Skeletal muscle satellite cell (primary cell): ENCODE results near the gene TNFSF10.

ENCODE experiments used
- H3K27me3 ChIP-seq: 2 replicates; pipeline ENCODE4 v1.7.0; 2013; ENCODE audit warnings: low read length; ENCODE audit not compliant: control insufficient read depth, insufficient read depth
- H3K36me3 ChIP-seq: 2 replicates; pipeline ENCODE4 v1.7.0; 2013; ENCODE audit warnings: mild to moderate bottlenecking, control low read depth, low read length; ENCODE audit not compliant: insufficient read depth
- H3K4me1 ChIP-seq: 2 replicates; pipeline ENCODE4 v1.7.0; 2013; ENCODE audit warnings: low read length; ENCODE audit not compliant: control insufficient read depth, insufficient read depth
- H3K4me2 ChIP-seq: 2 replicates; pipeline ENCODE4 v1.7.0; 2013; ENCODE audit warnings: mild to moderate bottlenecking, low read length
- H3K4me3 ChIP-seq: 2 replicates; pipeline ENCODE4 v1.7.0; 2013; ENCODE audit warnings: low read length
- H3K9ac ChIP-seq: 2 replicates; pipeline ENCODE4 v1.7.0; 2013; ENCODE audit warnings: mild to moderate bottlenecking, low read depth, low read length, moderate library complexity
- H3K9me3 ChIP-seq: replicated peaks from 2 replicates; pipeline ENCODE4 v1.7.0; 2013; ENCODE audit warnings: mild to moderate bottlenecking, control low read depth, low read length

TNFSF10 gene

DNA sequence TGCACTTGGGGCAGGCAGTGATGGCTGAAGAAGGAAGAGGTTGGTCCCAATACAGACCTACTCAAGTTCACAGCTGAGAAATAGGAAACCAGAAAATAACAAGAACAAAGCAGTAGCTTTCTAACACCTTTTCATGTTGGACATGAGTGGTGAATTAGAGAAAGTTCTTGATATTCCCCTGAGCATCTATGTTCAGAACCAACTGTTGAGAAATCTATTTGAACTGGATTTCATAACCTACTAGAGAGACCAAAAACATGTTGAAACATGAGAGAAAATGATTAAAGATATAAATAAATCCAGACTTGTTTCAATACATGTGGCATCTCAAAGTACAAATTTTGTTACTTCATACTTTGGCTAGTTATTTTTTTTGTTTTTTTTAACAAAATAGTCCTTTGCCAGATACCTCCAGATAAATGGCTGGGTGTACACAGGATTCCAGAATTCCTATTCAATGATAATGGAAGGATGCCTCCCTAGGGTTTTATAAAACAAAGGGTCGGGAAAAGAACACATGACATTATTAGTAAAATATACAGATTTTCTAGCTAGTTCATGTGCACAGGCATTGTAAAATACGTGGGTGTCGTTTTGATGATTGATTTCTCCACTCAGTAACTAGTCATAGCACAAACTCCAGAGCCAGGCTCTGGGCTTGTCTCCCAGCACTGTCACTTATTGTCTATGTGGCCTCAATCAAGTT is 34.4 kb upstream of the TNFSF10 start:
- H3K9ac ChIP-seq, result no peak overlapping the region
- peaks cover 22% of the 10 kb centered on the region for H3K4me1 ChIP-seq
- no peaks in the 10 kb centered on the region for H3K36me3 ChIP-seq
- H3K27me3 ChIP-seq, result no peaks in the 10 kb centered on the region
- no peak overlapping the region for H3K4me3 ChIP-seq
- no peak overlapping the region for H3K4me2 ChIP-seq
- H3K9me3 ChIP-seq, result no peaks in the 10 kb centered on the region

DNA sequence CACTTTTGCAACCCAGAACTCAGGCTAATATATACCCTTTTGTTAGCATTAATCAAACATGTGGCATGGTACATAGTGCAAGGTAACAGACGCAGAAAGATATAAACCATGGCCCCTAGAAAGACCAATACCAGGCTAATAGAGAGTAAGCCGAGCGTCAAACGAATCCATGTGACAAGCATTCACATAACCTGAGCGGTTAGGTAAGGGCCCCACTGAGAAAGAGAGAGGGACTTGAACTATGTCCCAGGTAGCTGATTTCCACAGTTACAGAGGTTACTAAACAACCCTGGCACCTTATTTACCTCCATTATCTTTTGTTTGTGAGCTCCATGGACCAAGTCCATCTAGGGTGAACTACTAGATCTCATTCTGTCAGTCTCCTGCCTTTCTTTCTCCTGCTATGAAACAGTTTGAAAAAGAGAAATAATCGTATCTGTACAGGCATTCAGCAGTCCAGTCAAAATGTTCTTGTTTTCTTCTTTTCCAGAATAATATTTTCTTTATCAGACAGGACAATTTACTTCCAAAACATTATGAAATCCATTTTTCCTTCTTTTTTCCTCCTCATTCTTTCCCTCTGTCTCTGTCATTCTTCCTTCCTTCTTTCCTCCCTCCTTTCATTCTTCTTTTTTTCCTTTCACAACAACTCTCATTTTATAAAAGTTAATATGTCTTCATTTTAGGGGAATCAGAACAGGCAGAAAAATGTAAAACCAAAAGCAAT is 30.5 kb upstream of the TNFSF10 start:
- Histone ChIP-seq H3K9me3 (no peaks in the 10 kb centered on the region), H3K4me1 (peaks cover 24% of the 10 kb centered on the region), H3K4me2 (no peak overlapping the region), H3K9ac (no peak overlapping the region), H3K36me3 (no peaks in the 10 kb centered on the region), H3K4me3 (no peak overlapping the region), H3K27me3 (no peaks in the 10 kb centered on the region)

DNA sequence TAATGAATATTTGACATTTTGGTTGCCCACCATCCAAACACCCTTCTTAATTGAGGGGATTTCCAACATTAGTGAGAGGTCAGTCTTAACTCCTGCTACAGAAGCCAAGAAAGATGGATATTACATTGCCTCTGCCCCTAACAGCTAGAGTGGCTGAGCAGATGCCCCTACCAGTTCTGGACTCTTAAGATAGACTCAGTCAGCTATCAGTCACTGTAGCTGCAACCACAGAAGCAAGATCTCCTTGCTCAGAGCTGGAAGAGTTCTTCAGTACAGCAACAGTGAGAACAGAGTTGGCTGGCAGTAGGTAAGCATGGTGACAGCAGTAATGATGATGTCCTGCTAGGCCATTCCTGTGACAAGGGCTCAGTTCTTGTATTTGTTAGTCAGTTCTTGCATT is 29.4 kb upstream of the TNFSF10 start:
- Histone ChIP-seq H3K4me1 (peaks cover 17% of the 10 kb centered on the region), H3K4me2 (no peak overlapping the region), H3K36me3 (no peaks in the 10 kb centered on the region), H3K9me3 (no peaks in the 10 kb centered on the region), H3K4me3 (no peak overlapping the region), H3K9ac (no peak overlapping the region), H3K27me3 (no peaks in the 10 kb centered on the region)

DNA sequence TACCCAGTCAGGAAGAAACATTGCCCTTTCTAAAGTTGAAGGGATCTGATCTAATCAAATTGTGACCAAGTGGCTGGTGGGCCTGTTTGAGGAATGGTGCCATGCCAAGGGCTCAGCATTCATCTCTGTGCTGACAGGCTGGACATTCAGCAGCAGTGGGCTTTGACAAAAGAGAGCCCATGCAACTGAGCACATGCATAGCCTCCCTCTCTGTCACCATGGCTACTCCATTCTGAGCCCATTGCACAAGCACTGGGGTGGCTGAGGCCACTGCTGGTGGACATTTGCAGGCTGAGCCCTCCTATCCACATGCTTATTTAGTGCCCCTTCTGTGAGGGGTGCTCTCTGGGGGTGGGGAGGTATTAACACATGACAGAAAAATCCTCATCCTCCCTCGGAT is 28.6 kb upstream of the TNFSF10 start:
- Histone ChIP-seq H3K36me3 (no peaks in the 10 kb centered on the region), H3K9me3 (no peaks in the 10 kb centered on the region), H3K27me3 (no peaks in the 10 kb centered on the region), H3K4me3 (no peak overlapping the region), H3K4me2 (no peak overlapping the region), H3K4me1 (peaks cover 12% of the 10 kb centered on the region), H3K9ac (no peak overlapping the region)

DNA sequence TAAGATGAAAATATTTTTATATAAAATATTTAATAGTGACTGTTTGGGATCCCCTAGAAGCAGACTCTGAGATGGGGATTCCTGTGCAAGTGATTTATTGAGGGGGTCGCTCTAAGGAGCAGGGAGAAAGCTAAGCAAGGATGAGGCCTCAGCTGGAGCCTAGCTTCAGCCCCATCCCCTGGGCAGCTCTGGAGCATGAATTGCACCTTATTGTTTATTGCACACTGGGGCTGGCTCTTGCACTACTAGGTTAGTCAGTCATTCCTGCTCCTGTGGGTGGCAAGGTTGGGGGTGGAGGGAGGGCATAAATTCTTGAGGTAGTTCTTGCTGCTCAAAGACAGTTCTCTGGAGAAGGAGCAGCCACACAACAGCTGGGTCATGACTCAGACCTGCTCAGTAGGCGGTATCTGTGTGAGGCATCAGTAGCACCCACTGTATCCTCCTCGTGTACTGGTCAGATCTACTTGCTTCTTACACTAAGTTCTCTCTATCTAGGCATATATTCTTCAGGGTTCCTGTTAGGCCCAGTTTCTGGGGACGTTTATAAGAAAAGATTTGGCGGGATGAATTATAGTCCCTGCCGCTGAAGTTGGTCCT is 27.2 kb upstream of the TNFSF10 start:
- H3K9ac ChIP-seq, result no peak overlapping the region
- peak overlapping the region; percentile 35 for H3K4me2 ChIP-seq
- H3K4me3 ChIP-seq, result no peak overlapping the region
- peaks cover 12% of the 10 kb centered on the region for H3K4me1 ChIP-seq
- H3K27me3 ChIP-seq, result no peaks in the 10 kb centered on the region
- H3K36me3 ChIP-seq, result no peaks in the 10 kb centered on the region
- H3K9me3 ChIP-seq, result no peaks in the 10 kb centered on the region

DNA sequence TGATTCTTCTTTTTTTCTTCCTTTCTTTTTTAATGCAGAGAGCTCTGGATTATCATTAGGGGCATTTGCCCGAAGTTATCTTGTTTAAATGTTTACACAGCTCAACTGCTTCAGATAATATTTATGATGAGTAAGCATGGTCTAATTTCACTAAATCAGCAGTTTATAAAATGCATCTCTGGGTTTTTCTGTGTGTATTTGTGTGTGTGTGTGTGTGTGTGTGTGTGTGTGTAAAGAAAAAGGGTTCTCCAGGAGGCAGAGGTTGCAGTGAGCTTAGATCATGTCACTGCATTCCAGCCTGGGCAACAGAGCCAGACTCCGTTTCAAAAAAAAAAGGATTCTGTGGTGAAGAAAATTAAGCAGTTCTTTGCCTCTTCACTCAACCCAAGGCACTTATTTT is 25.9 kb upstream of the TNFSF10 start:
- Histone ChIP-seq H3K9ac (no peak overlapping the region), H3K9me3 (no peaks in the 10 kb centered on the region), H3K27me3 (no peaks in the 10 kb centered on the region), H3K4me2 (no peak overlapping the region), H3K4me1 (peaks cover 12% of the 10 kb centered on the region), H3K4me3 (no peak overlapping the region), H3K36me3 (no peaks in the 10 kb centered on the region)

DNA sequence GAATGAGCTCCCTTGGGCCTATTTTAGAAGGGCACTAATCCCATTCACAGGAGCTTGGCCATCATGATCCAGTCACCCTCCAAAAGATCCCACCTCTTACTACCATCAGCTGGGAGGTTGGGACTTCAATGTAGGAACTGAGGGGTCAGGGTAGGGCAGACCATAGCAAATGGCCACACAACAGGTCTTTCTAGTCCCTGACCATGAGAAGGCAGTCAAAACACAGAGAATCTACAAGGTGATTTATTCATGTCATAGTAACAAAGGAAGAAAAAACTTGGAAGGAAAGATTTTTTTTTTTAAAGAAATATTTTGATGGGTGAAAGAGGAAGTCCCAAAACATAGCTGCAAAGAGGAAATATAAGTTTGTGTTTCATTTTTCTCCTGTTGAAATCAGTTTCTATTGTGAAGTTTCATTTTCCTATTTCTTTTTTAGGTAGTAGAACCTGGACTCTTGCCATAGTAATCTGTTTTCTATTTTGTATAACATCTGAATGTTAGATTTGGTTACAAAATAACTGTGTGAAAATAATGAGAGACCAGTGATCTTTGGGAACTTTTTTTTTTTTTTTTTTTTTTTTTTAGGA is 23.5 kb upstream of the TNFSF10 start:
- Histone ChIP-seq H3K4me1 (peaks cover 12% of the 10 kb centered on the region), H3K9me3 (no peaks in the 10 kb centered on the region), H3K36me3 (no peaks in the 10 kb centered on the region), H3K4me3 (no peak overlapping the region), H3K27me3 (no peaks in the 10 kb centered on the region), H3K9ac (no peak overlapping the region), H3K4me2 (no peak overlapping the region)

DNA sequence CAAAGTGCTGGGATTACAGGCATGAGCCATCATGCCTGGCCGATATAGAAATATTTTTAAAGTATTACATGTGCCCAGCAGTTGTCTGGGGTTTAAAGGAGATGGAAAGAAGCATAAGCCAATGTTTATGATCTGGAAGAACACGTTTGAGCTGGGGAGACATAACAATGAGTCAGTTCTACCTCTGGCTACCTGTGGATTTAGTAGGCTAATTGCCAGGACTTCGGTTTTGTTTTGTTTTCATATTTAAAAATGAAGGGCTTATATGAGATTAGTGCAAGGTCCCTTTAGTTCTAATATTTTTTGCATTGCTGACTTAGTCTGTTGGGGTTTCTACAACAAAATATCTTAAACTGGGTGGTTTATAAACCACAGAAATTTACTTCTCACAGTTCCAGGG is 22.9 kb upstream of the TNFSF10 start:
- no peak overlapping the region for H3K4me3 ChIP-seq
- no peak overlapping the region for H3K9ac ChIP-seq
- peaks cover 14% of the 10 kb centered on the region for H3K4me1 ChIP-seq
- no peaks in the 10 kb centered on the region for H3K36me3 ChIP-seq
- H3K9me3 ChIP-seq, result no peaks in the 10 kb centered on the region
- H3K4me2 ChIP-seq, result no peak overlapping the region
- H3K27me3 ChIP-seq, result no peaks in the 10 kb centered on the region

DNA sequence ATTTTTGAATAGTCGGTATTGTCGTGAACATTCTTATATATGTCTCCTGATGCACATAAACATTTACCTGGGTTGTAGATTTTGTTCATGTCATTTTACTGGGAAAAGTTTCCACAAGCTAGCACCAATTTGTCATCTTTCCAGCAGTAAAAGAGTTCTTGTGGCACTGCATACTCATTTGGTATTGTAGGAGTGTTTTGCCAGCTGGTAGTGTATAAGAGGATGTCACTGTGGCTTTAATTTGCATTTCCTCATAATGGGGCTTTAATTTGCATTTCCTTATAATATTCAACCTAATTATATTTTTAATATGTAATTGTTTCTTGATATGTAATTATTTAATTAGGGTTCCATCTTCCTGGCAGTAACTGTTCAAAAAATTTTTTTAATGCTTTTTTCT is 21.2 kb upstream of the TNFSF10 start:
- Histone ChIP-seq H3K9ac (no peak overlapping the region), H3K4me3 (no peak overlapping the region), H3K4me1 (peaks cover 4% of the 10 kb centered on the region), H3K27me3 (no peaks in the 10 kb centered on the region), H3K9me3 (no peaks in the 10 kb centered on the region), H3K36me3 (no peaks in the 10 kb centered on the region), H3K4me2 (no peak overlapping the region)

DNA sequence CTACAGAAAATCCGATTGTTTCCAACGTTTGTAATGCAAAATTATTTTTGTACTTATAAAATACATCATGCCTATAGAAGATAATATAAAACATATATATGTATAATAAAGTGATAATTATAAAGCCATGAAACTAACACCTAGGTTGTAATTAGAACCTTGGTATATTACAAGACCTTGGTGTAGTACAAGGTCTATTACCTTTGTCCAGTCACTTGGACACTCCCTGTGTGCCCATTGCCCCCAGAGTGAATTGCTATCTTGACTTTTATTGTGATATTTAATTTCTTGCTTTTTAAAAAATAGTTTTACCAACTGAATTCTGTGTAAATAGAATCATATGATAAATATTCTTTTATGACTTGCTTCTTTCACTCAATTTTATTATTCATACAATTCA is 20.7 kb upstream of the TNFSF10 start:
- Histone ChIP-seq H3K9ac (no peak overlapping the region), H3K9me3 (no peaks in the 10 kb centered on the region), H3K4me1 (peaks cover 4% of the 10 kb centered on the region), H3K4me3 (no peak overlapping the region), H3K36me3 (no peaks in the 10 kb centered on the region), H3K27me3 (no peaks in the 10 kb centered on the region), H3K4me2 (no peak overlapping the region)

DNA sequence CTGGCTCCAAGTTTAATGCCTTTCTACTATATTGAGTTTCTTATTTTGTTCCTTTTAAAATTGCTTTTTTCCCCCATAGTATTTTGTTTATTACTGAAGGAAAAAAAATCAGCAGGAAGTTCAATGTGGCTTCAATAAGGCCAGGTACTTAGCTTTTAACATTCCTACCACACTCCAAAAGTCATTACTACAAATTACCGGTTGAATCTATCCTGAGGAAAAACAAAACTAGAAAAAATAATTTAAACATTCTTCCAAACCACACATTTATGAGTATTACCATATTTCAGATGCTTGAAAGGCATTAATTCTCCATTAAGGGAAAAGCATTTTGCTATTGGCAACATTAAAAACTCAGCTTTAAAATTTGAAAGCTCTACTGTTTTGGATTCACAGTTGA is 20.2 kb upstream of the TNFSF10 start:
- Histone ChIP-seq H3K4me2 (no peak overlapping the region), H3K36me3 (no peaks in the 10 kb centered on the region), H3K4me3 (no peak overlapping the region), H3K9me3 (no peaks in the 10 kb centered on the region), H3K27me3 (no peaks in the 10 kb centered on the region), H3K9ac (no peak overlapping the region), H3K4me1 (peaks cover 4% of the 10 kb centered on the region)
